HL-60 (cell line): ENCODE data around the gene CHMP5.

Source experiments
- DNase-seq, 2 experiments: peaks; one replicate each; pipeline ENCODE4 v3.0.0-alpha.2; 2010 to 2020; ENCODE audit warnings: low read depth in 1 of 2, low spot score in 1 of 2
- H3K27ac ChIP-seq: fragments of 250-450 bp; sonication (Bioruptor Pico); replicated peaks from 2 replicates; pipeline ENCODE4 v1.5.1; 2020; ENCODE audit warnings: mild to moderate bottlenecking, moderate library complexity
- H3K27me3 ChIP-seq: fragments of 250-450 bp; sonication (Bioruptor Pico); 2 replicates; pipeline ENCODE4 v1.5.1; 2021; ENCODE audit warnings: mild to moderate bottlenecking, moderate library complexity; ENCODE audit not compliant: insufficient read depth, poor library complexity, severe bottlenecking
- H3K4me3 ChIP-seq: replicated peaks from 2 replicates; pipeline ENCODE4 v1.5.1; 2011; ENCODE audit warnings: mild to moderate bottlenecking, control low read depth, low read length; ENCODE audit not compliant: insufficient read depth
- CTCF ChIP-seq: IDR thresholded peaks from one replicate; pipeline ENCODE4 v1.5.1; 2011; ENCODE audit warnings: low read length, control low read depth, inconsistent platforms; ENCODE audit not compliant: insufficient read depth
- GABPA ChIP-seq: IDR thresholded peaks from 2 replicates; pipeline ENCODE4 v1.6.1; 2012; ENCODE audit warnings: low read depth
- POLR2AphosphoS5 ChIP-seq: IDR thresholded peaks from 2 replicates; pipeline ENCODE4 v1.6.1; 2012; ENCODE audit warnings: low read depth
- REST ChIP-seq: IDR thresholded peaks from 2 replicates; pipeline ENCODE4 v1.6.1; 2012; ENCODE audit warnings: low read depth; ENCODE audit not compliant: insufficient replicate concordance
- SPI1 ChIP-seq: IDR thresholded peaks from 2 replicates; pipeline ENCODE4 v1.6.1; 2012; ENCODE audit warnings: low read depth, mild to moderate bottlenecking, borderline replicate concordance

The CHMP5 gene

GRCh38 chr9:33222031-33222430 is 42.8 kb upstream of the CHMP5 start:
- Histone ChIP-seq H3K27ac (no peak overlapping the region), H3K27me3 (no peaks in the 10 kb centered on the region), H3K4me3 (no peak overlapping the region)
- no peak for DNase-seq
- TF ChIP-seq GABPA (no peak), POLR2AphosphoS5 (no peak), CTCF (no peak)

- TF ChIP-seq REST (no peak), CTCF (no peak), POLR2AphosphoS5 (no peak), GABPA (no peak)
- DNase-seq: no peak
- no peak overlapping the region for H3K27ac ChIP-seq
- no peaks in the 10 kb centered on the region for H3K27me3 ChIP-seq
- no peak overlapping the region for H3K4me3 ChIP-seq
These were observed 41.2 kb upstream of the CHMP5 start for GRCh38 chr9:33223696-33224095.

GRCh38 chr9:33225319-33226147 is 39.3 kb upstream of the CHMP5 start:
- peak; percentile 37 for TF ChIP-seq CTCF
- TF ChIP-seq GABPA: no peak
- peak overlapping the region; percentile 85 for H3K27ac ChIP-seq
- H3K4me3 ChIP-seq: no peak overlapping the region
- H3K27me3 ChIP-seq: no peaks in the 10 kb centered on the region
- peak; percentile 18 to 70 for DNase-seq

GRCh38 chr9:33227008-33227398 is 37.8 kb upstream of the CHMP5 start:
- H3K4me3 ChIP-seq: no peak overlapping the region
- peak overlapping the region; percentile 85 for H3K27ac ChIP-seq
- peak; percentile 90 to 92 for DNase-seq
- H3K27me3 ChIP-seq: no peaks in the 10 kb centered on the region
- TF ChIP-seq CTCF (no peak), POLR2AphosphoS5 (peak; percentile 36; the same call in 1 of the 2 replicates), SPI1 (peak; percentile 99), REST (no peak), GABPA (peak; percentile 1; the same call in 1 of the 2 replicates)
